ENCODE data around the gene GTPBP1. TPM values are rescaled to one million over a fixed set of nuclear protein-coding genes. Genes with fewer than 3 reads are reported as not detected.
A peak's percentile ranks its signal among the peaks of the same experiment; 100 is the strongest.

Gene GTPBP1
- total and polyA plus RNA-seq, 2 of the 13 experiments (the other 11 are each of a cell fraction or from before 2014, with no cell fraction given): 22.3 to 27.0 TPM

DNA sequence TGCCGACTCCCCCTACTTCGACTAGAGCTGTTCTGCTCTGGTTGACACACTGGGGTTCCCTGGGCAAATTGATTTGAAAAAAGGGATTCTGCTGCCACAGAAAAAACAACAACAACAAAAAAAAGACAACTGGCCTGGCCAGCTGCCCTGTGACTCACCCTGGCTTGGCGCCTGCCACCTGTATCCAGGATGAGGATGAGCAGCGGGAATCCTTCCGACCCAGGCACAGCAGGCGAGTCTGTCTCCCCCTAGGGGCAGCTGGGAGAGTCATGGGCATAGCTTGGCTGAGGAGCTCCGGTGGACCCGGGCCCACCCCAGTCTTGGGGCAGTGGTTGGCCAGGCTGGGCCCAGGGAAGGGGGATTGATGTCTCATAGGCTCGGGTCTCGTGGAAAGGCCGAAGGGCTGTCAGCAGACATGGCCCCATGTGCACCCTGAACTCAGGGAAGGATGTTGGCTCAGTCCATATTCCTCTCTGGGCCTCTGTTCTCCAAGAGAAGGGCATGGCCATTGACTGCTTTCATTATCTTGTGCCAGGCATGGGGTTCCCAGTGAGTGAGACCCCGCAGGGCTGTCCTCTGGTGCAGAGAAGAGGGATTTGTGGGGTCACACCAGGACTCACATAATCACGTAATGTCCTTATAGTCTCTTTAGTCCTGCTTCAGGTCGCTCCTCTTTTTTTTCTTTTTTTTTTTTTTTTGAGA lies 60.5 kb downstream of the GTPBP1 start (continued):
- peak; percentile 41 to 81; a peak in 2 of 4 replicates for TF ChIP-seq HMGXB4 (CRISPR knock-in tag; IDR thresholded peaks at IDR 0.05; ENCODE audit: borderline replicate concordance in 1 of 2, low read depth in 1 of 2)
- TF ChIP-seq SALL1 (CRISPR knock-in tag; IDR thresholded peaks at IDR 0.05): peak; percentile 47; the same call in 1 of the 2 replicates
- TF ChIP-seq ZNF564 (CRISPR knock-in tag; IDR thresholded peaks at IDR 0.05): no peak
- no peak for TF ChIP-seq MAFK (conservative IDR thresholded peaks at IDR 0.05 in 1 of 2, IDR thresholded peaks at IDR 0.05 in 1 of 2; ENCODE audit: low read length in 2 of 2)
- no peak for TF ChIP-seq ZNF598 (CRISPR knock-in tag; IDR thresholded peaks at IDR 0.05; ENCODE audit: borderline replicate concordance)
- TF ChIP-seq KLF6 (CRISPR knock-in tag; IDR thresholded peaks at IDR 0.05): no peak
- peak; percentile 58; the same call in 1 of the 2 replicates for TF ChIP-seq UBTF (CRISPR knock-in tag; IDR thresholded peaks at IDR 0.05)
- TF ChIP-seq U2AF1 (optimal IDR thresholded peaks at IDR 0.05; ENCODE audit: low read depth, low read length): no peak
- TF ChIP-seq, protein P1, sequence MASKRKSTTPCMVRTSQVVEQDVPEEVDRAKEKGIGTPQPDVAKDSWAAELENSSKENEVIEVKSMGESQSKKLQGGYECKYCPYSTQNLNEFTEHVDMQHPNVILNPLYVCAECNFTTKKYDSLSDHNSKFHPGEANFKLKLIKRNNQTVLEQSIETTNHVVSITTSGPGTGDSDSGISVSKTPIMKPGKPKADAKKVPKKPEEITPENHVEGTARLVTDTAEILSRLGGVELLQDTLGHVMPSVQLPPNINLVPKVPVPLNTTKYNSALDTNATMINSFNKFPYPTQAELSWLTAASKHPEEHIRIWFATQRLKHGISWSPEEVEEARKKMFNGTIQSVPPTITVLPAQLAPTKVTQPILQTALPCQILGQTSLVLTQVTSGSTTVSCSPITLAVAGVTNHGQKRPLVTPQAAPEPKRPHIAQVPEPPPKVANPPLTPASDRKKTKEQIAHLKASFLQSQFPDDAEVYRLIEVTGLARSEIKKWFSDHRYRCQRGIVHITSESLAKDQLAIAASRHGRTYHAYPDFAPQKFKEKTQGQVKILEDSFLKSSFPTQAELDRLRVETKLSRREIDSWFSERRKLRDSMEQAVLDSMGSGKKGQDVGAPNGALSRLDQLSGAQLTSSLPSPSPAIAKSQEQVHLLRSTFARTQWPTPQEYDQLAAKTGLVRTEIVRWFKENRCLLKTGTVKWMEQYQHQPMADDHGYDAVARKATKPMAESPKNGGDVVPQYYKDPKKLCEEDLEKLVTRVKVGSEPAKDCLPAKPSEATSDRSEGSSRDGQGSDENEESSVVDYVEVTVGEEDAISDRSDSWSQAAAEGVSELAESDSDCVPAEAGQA (IDR thresholded peaks at IDR 0.05; ENCODE audit: low read depth): no peak
- TF ChIP-seq, protein P1 (CRISPR knock-in tag; IDR thresholded peaks at IDR 0.05; ENCODE audit: borderline replicate concordance): no peak
- TF ChIP-seq RXRB (CRISPR knock-in tag; IDR thresholded peaks at IDR 0.05; ENCODE audit: borderline replicate concordance): peak; percentile 66; the same call in 1 of the 2 replicates
- peak; percentile 83; the same call in 1 of the 2 replicates for TF ChIP-seq HNRNPL (IDR thresholded peaks at IDR 0.05; ENCODE audit: low read depth, low read length)
- TF ChIP-seq PTBP1 (IDR thresholded peaks at IDR 0.05; ENCODE audit: low read depth, low read length, poor library complexity, severe bottlenecking): no peak
- peak; percentile 46 for TF ChIP-seq ARID5B (CRISPR knock-in tag; IDR thresholded peaks at IDR 0.05)
